H9 (cell line): ENCODE results near the gene COL4A4. TPM values are rescaled to one million over a fixed set of nuclear protein-coding genes. Genes with fewer than 3 reads are reported as not detected.

Experiments used
- DNase-seq: peaks from one replicate; pipeline ENCODE4 v3.0.0-alpha.2; 2017
- H2AFZ ChIP-seq: one replicate; pipeline ENCODE4 v1.6.1; 2013; ENCODE audit warnings: mild to moderate bottlenecking, low read length, control low read depth, moderate library complexity
- H2AK5ac ChIP-seq: 2 replicates; pipeline ENCODE4 v1.6.1; 2013; ENCODE audit warnings: low read length, control low read depth, mixed read lengths; ENCODE audit not compliant: insufficient read length
- H2BK120ac ChIP-seq: one replicate; pipeline ENCODE4 v1.6.1; 2013; ENCODE audit warnings: low read depth, mild to moderate bottlenecking, low read length, control low read depth, inconsistent platforms; ENCODE audit not compliant: poor library complexity, severe bottlenecking
- H2BK12ac ChIP-seq: 2 replicates; pipeline ENCODE4 v1.6.1; 2013; ENCODE audit warnings: low read length, control low read depth, mixed read lengths, low read depth; ENCODE audit not compliant: insufficient read length
- H2BK15ac ChIP-seq: 2 replicates; pipeline ENCODE4 v1.6.1; 2013; ENCODE audit warnings: low read depth, low read length, control low read depth
- H2BK20ac ChIP-seq: one replicate; pipeline ENCODE4 v1.6.1; 2013; ENCODE audit warnings: low read depth, mild to moderate bottlenecking, low read length, control low read depth, inconsistent platforms; ENCODE audit not compliant: poor library complexity, severe bottlenecking
- H2BK5ac ChIP-seq: 2 replicates; pipeline ENCODE4 v1.6.1; 2013; ENCODE audit warnings: low read length, control low read depth, mixed read lengths; ENCODE audit not compliant: insufficient read length
- H3K14ac ChIP-seq: 2 replicates; pipeline ENCODE4 v1.6.1; 2013; ENCODE audit warnings: low read length, control low read depth; ENCODE audit not compliant: insufficient read depth
- H3K18ac ChIP-seq: 2 replicates; pipeline ENCODE4 v1.6.1; 2013; ENCODE audit warnings: low read depth, mild to moderate bottlenecking, mixed read lengths, low read length, control low read depth; ENCODE audit not compliant: insufficient read length
- H3K23ac ChIP-seq: 2 replicates; pipeline ENCODE4 v1.6.1; 2013; ENCODE audit warnings: low read length, control low read depth, mixed read lengths, low read depth; ENCODE audit not compliant: insufficient read length
- H3K23me2 ChIP-seq: 2 replicates; pipeline ENCODE4 v1.6.1; 2013; ENCODE audit warnings: low read depth, mild to moderate bottlenecking, mixed read lengths, low read length, control low read depth; ENCODE audit not compliant: insufficient read length, poor library complexity, severe bottlenecking
- H3K27ac ChIP-seq: 2 replicates; pipeline ENCODE4 v1.5.1; 2013; ENCODE audit warnings: low read length, control low read depth, mixed read lengths, low read depth; ENCODE audit not compliant: insufficient read length
- H3K27me3 ChIP-seq: 2 replicates; pipeline ENCODE4 v1.6.1; 2013; ENCODE audit warnings: low read length, control low read depth, inconsistent platforms; ENCODE audit not compliant: insufficient read depth
- H3K4ac ChIP-seq: 2 replicates; pipeline ENCODE4 v1.6.1; 2013; ENCODE audit warnings: low read depth, mild to moderate bottlenecking, control low read depth, inconsistent platforms, low read length, moderate library complexity
- H3K4me1 ChIP-seq: 2 replicates; pipeline ENCODE4 v1.6.1; 2013; ENCODE audit warnings: low read length, control low read depth, inconsistent platforms; ENCODE audit not compliant: insufficient read depth
- H3K4me2 ChIP-seq: 2 replicates; pipeline ENCODE4 v1.6.1; 2013; ENCODE audit warnings: low read length, control low read depth, mixed read lengths; ENCODE audit not compliant: insufficient read length, insufficient read depth
- H3K56ac ChIP-seq: 2 replicates; pipeline ENCODE4 v1.6.1; 2013; ENCODE audit warnings: low read depth, mild to moderate bottlenecking, mixed read lengths, low read length, control low read depth; ENCODE audit not compliant: insufficient read length
- H3K79me1 ChIP-seq: 2 replicates; pipeline ENCODE4 v1.6.1; 2013; ENCODE audit warnings: low read depth, mild to moderate bottlenecking, moderate library complexity, low read length, control low read depth, inconsistent platforms; ENCODE audit not compliant: insufficient read depth, poor library complexity, severe bottlenecking
- H3K79me2 ChIP-seq: 2 replicates; pipeline ENCODE4 v1.6.1; 2013; ENCODE audit warnings: low read length, control low read depth, inconsistent platforms; ENCODE audit not compliant: insufficient read depth
- H3K9ac ChIP-seq: 2 replicates; pipeline ENCODE4 v1.6.1; 2013; ENCODE audit warnings: low read length, control low read depth, mixed read lengths; ENCODE audit not compliant: insufficient read length; ENCODE audit errors: extremely low read depth
- H3K9me3 ChIP-seq: one replicate; pipeline ENCODE4 v1.6.1; 2013; ENCODE audit warnings: low read depth, low read length, inconsistent platforms; ENCODE audit not compliant: control insufficient read depth
- H3T11ph ChIP-seq: one replicate; pipeline ENCODE4 v1.6.1; 2013; ENCODE audit warnings: mild to moderate bottlenecking, low read length, control low read depth, inconsistent platforms
- H4K20me1 ChIP-seq: one replicate; pipeline ENCODE4 v1.6.1; 2013; ENCODE audit not compliant: control insufficient read depth, insufficient read length, insufficient read depth
- H4K5ac ChIP-seq: 2 replicates; pipeline ENCODE4 v1.6.1; 2013; ENCODE audit warnings: low read depth, mild to moderate bottlenecking, mixed read lengths, low read length, control low read depth; ENCODE audit not compliant: insufficient read length
- H4K8ac ChIP-seq: replicated peaks from 2 replicates; pipeline ENCODE4 v1.6.1; 2013; ENCODE audit warnings: low read length, control low read depth, mixed read lengths, low read depth; ENCODE audit not compliant: insufficient read length
- H4K91ac ChIP-seq: 2 replicates; pipeline ENCODE4 v1.6.1; 2013; ENCODE audit warnings: low read depth, mild to moderate bottlenecking, moderate library complexity, mixed read lengths, low read length, control low read depth; ENCODE audit not compliant: insufficient read length
- H3K27ac Mint-ChIP-seq, 3 experiments: 2 replicates in 2 of 3; 3 replicates in 1 of 3; pipeline ENCODE4 v1.8.0; 2020 to 2021; ENCODE audit warnings: mixed read lengths in 3 of 3, mild to moderate bottlenecking in 1 of 3, moderate library complexity in 1 of 3
- H3K27me3 Mint-ChIP-seq: 2 replicates; pipeline ENCODE4 v1.8.0; 2021; ENCODE audit warnings: low read depth, mild to moderate bottlenecking, moderate library complexity, mixed read lengths
- H3K36me3 Mint-ChIP-seq, 3 experiments: 2 replicates in 2 of 3; 3 replicates in 1 of 3; pipeline ENCODE4 v1.8.0; 2020 to 2021; ENCODE audit warnings: low read depth in 3 of 3, mixed read lengths in 3 of 3; ENCODE audit not compliant: insufficient read depth in 1 of 3
- H3K4me1 Mint-ChIP-seq, 2 experiments: 2 replicates each; pipeline ENCODE4 v1.8.0; 2020; ENCODE audit warnings: mixed read lengths in 2 of 2
- H3K4me3 Mint-ChIP-seq, 2 experiments: 2 replicates in 1 of 2; 3 replicates in 1 of 2; pipeline ENCODE4 v1.8.0; 2020 to 2021; ENCODE audit warnings: mild to moderate bottlenecking in 2 of 2, mixed read lengths in 2 of 2, moderate library complexity in 1 of 2
- H3K9me3 Mint-ChIP-seq, 2 experiments: 2 replicates in 1 of 2; 3 replicates in 1 of 2; pipeline ENCODE4 v1.8.0; 2020; ENCODE audit warnings: mild to moderate bottlenecking in 2 of 2, mixed read lengths in 2 of 2, moderate library complexity in 1 of 2
- WGBS: extraction: QIAGEN DNeasy Blood & Tissue Kit; methylation state at CpG from one replicate; pipeline ENCODE4 v1.1.7; 2013; ENCODE audit warnings: missing lambda C conversion rate, low lambda C conversion rate, mixed read lengths; ENCODE audit not compliant: insufficient read length; ENCODE audit errors: extremely low coverage; 5-methylcytosine and 5-hydroxymethylcytosine counted together
- total RNA-seq: library from RNA; stranded (reverse); gene quantifications from 2 replicates; pipeline ENCODE4 v1.2.1, GENCODE V29; 2021
- TF ChIP-seq, protein P1 (sequence below): fragments of 200-600 bp; sonication (generic); conservative IDR thresholded peaks from 3 replicates; pipeline ENCODE4 v1.8.0; 2021; ENCODE audit warnings: antibody characterized with exemption, mild to moderate bottlenecking

Gene COL4A4
- total RNA-seq, 1 experiment from 2014 or later, result 0.92 TPM

DNA sequence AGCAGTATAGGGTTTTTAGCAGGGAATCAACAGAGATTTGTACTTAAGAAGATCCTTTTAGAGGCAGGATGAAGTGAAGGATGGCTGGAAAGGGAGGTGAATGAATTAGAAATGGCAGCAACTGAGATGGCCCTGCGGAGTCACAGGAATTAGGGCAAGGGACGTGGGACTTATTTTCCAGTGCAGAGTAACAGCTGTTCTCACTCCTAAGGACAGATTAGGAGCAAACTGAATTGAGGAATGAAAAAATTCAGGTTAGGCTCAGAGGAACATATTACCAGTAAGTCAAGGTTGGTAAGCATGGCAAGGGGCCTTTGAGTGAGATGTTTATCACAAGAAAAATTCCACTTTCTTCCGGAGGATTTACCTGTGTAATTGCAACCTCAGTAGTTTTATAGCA, 34.9 kb upstream of the COL4A4 start:
- TF ChIP-seq, protein P1, sequence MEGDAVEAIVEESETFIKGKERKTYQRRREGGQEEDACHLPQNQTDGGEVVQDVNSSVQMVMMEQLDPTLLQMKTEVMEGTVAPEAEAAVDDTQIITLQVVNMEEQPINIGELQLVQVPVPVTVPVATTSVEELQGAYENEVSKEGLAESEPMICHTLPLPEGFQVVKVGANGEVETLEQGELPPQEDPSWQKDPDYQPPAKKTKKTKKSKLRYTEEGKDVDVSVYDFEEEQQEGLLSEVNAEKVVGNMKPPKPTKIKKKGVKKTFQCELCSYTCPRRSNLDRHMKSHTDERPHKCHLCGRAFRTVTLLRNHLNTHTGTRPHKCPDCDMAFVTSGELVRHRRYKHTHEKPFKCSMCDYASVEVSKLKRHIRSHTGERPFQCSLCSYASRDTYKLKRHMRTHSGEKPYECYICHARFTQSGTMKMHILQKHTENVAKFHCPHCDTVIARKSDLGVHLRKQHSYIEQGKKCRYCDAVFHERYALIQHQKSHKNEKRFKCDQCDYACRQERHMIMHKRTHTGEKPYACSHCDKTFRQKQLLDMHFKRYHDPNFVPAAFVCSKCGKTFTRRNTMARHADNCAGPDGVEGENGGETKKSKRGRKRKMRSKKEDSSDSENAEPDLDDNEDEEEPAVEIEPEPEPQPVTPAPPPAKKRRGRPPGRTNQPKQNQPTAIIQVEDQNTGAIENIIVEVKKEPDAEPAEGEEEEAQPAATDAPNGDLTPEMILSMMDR, result no peak
- peaks cover 4% of the 10 kb centered on the region; the same call in 1 of the 2 replicates for H3K27me3 Mint-ChIP-seq
- H2BK20ac ChIP-seq, result no peak overlapping the region
- H2BK120ac ChIP-seq, result no peak overlapping the region
- no peak overlapping the region for H3K23ac ChIP-seq
- no peak overlapping the region for H3T11ph ChIP-seq
- no peaks in the 10 kb centered on the region for H3K9me3 Mint-ChIP-seq
- no peaks in the 10 kb centered on the region for H3K4me1 ChIP-seq
- H3K14ac ChIP-seq, result no peak overlapping the region
- H3K27ac ChIP-seq, result no peak overlapping the region
- no peak overlapping the region for H2BK12ac ChIP-seq
- H3K23me2 ChIP-seq, result no peaks in the 10 kb centered on the region
- H4K91ac ChIP-seq, result no peak overlapping the region
- 0 out of 4 replicates have a peak, but pooled peaks cover 0 to 2% of the 10 kb centered on the region in 2 experiments for H3K4me1 Mint-ChIP-seq
- H3K18ac ChIP-seq, result no peak overlapping the region
- no peak overlapping the region for H3K4me2 ChIP-seq
- no peaks in the 10 kb centered on the region for H3K27me3 ChIP-seq
- no peaks in the 10 kb centered on the region for H4K20me1 ChIP-seq
- no peak overlapping the region for H2BK5ac ChIP-seq
- H3K56ac ChIP-seq, result no peak overlapping the region
- no peaks in the 10 kb centered on the region for H3K9me3 ChIP-seq
- H2AK5ac ChIP-seq, result no peak overlapping the region
- H3K4me3 Mint-ChIP-seq, result no peak overlapping the region
- DNase-seq, result no peak
- 0 out of 7 replicates have a peak, but pooled peaks cover 0 to 2% (median 0%) of the 10 kb centered on the region in 3 experiments for H3K36me3 Mint-ChIP-seq
- no peaks in the 10 kb centered on the region for H3K79me2 ChIP-seq
- H3K79me1 ChIP-seq, result no peaks in the 10 kb centered on the region
- no peak overlapping the region for H4K5ac ChIP-seq
- no peak overlapping the region; a peak in 1 of 7 replicates for H3K27ac Mint-ChIP-seq
- no peak overlapping the region for H3K4ac ChIP-seq
- no peak overlapping the region for H3K9ac ChIP-seq
- no peak overlapping the region for H2BK15ac ChIP-seq
- H4K8ac ChIP-seq, result no peak overlapping the region
- H2AFZ ChIP-seq, result no peak overlapping the region
- no CpG with 5 or more reads among the region's 3 CpGs for WGBS
